Hepatic stellate cell (primary cell): ENCODE measurements around the gene FKBP9.
"Not testable (repeated sequence)": the region's sequence is repeated elsewhere in the genome, so short reads cannot be mapped to it uniquely, and the experiment has no call there.

Experiments used
- DNase-seq: peaks from one replicate; pipeline ENCODE4 v3.0.0; 2011; ENCODE audit warnings: low spot score

Gene FKBP9

DNA sequence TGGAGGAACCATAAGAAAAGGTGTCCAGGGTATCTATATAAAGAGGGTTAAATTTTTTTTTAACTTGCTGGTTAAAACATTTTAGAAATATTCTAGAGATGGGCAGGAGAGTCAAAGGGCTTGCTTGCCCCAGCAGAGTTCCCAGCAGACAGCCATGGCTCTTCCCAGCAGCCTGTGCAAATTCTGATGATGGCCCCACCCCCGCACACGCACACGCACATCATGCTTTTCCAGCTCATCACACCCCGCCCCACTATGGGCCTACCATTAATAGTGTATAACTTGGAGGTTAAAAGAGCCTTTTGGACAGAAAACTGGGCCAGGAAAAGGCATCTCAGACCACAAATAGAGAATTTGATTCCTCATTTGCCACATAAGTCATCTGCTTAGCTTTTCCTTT lies 48.5 kb downstream of the FKBP9 start:
- DNase-seq = not testable (repeated sequence)

DNA sequence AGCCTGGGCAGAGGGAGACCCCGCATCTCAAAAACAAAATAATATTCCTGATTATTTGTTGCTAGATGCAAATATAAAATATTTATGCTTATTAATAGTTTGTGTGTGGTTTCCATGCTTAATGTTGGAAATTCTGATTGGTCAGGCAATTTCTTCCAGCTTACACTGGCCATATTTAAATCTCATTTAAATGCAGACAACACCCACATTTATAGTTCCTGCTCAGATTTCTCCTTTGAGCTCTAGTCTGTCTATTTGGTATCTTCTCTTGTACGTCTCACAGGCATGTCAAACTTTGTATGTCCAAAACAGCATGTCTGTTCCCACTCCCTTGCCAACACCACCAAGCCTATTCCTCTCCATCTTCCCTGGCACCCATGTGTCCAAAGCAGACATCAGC lies 52.5 kb downstream of the FKBP9 start:
- no peak for DNase-seq

DNA sequence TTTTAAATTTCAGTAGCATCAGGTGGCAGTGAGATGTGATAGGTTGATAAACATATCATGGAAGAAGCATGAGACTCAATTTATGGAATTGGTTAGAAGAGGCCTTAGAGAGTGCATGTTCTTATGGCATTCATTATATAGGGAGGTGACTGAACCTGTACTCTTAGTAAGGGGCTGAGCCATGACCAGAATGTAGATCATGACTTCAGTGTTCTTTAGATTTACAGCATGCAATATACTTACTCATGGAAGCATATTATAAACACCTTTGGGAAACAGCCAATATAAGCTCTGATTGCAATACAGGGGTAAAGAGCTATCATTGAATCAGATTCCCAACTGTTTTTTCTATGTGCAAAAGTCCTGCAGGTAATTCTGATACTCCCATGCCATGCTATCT lies 55.1 kb downstream of the FKBP9 start:
- no peak for DNase-seq

DNA sequence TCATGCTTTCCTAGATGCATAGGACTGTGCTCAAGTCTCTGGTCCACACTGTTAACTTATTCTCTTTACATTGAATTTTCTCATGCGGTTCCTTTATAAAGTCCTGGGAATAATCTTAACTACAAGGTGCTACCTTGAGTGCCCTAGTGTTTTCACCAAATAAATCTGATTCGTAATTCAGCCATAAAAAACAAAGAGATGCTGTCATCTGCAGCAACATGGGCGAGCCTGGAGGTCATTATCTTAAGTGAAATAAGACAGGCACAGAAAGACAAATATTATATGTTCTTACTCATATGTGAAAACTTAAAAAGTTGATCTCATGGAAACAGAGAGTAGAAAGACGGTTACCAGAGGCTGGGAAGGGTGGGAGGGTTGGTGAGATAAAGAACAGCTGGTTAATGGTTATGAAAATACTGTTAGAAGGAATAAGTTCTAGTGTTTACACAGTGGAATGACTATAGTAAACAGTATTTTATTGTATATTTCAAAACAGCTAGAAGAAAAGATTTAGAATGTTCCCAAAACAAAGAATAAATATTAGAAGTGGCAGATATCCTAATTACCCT lies 67.0 kb downstream of the FKBP9 start:
- no peak for DNase-seq

DNA sequence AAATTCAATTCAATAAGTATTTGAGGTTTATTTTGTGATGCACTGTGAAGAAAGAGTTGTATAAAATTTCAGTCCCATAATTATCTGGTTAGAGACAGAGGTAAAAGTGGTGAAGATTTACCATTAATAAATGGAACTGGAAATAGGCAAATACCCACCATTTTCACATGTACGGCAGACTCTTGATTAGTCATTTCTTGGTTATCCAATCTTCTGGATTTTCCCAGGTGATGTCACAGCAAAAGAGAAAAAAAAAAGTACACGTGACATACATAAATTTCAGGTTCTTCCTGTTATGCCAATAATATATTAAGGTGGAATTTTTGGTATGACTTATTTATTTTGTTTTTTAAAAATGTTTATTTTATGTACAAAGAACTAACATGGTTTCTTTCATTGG lies 78.5 kb downstream of the FKBP9 start:
- DNase-seq = no peak

DNA sequence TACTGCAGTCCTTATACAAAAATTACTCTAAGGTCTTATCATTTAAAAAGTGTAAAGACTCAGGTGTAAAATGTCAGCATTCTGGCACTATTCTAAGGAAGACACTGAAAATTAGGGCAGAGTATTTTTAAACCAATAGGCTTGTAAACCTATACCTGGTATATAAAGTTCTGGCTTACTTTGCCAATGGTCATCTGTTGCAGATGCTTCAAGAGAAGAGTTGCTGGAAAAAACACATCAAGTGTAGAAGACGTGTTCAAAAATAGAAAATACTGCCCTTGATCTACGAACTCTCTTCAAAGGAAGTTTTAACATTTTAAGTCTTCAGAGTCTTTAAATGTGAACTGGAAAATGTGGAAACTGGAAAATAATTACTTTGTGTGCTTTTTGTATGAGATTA lies 81.4 kb downstream of the FKBP9 start:
- DNase-seq = no peak

DNA sequence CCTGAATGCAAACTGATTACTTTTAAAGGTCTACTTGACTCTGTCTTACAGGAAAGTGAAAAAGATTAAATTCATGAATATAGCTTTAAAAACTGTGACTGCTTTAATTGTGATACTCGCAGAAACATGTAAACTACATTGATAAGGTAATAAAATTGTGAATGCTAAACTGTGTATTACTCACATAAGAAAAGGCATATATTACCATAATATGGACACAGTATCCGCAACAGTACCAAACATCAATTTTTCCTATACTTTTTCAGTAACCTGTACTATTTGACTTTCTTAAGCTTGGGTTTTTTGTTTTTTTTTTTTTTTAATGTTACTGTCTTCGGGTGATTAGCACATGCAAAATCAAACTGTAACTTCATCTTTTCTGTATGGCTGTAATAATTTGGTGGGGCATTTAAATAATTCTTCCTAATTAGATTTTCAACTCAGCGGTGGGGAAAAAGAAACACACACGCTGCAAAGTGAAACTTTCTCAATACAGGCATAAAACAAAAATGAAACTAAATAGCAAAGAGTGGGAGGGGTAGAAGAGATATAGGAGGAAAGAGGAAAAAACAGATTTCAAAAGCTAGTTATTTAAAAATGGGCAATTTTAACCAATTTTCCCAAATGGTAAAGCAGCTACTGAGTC lies 82.1 kb downstream of the FKBP9 start:
- DNase-seq = peak; percentile 24

DNA sequence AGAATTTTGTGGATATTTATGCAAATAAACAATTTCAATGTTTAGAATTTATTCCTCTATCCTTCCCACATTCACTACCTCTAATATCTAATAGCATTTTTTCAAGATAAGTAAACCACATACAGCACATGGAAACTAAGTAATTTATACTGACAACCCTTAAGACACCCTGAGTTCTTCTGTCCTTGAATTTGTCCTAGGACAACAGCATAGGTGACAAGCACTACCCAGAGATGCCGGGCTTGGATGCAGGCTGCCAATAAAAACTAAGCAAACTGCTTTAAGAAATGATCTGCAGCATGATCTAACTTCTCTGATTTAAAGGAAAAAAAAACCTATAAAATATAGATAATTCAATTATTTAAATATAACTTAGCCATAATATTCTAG lies 82.7 kb downstream of the FKBP9 start:
- DNase-seq = no peak

DNA sequence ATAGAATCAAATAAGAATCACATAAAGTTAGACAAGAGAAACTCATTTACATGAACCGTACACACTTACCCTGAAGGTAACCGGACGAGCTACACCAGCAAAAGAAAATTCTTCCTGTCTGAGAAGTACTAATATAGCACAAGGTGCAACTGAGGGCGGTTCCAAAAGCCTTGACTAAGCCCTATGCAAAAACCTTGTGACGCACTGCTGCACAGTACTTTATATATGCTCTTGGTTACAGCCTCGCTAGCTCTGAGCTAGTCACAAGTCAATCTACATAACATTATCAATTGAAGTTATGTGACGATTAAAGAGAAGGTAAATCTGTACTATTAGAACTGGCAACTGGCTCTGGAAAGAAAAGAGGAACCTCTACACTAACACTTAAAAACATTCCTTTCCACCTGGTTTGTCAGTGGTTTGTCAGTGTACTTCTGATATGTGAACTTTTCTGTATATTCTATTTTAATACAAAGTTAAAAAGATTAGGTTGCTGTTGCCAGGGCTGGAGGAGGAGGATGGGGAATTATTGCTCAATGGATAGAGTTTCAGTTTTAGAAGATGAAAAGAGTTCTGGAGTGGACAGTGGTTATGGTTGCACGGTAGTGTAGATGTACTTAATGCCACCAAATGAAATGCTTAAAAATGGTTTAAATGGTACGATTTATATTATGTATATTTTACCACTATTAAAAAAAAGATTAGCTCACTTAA lies 83.7 kb downstream of the FKBP9 start:
- DNase-seq = no peak

DNA sequence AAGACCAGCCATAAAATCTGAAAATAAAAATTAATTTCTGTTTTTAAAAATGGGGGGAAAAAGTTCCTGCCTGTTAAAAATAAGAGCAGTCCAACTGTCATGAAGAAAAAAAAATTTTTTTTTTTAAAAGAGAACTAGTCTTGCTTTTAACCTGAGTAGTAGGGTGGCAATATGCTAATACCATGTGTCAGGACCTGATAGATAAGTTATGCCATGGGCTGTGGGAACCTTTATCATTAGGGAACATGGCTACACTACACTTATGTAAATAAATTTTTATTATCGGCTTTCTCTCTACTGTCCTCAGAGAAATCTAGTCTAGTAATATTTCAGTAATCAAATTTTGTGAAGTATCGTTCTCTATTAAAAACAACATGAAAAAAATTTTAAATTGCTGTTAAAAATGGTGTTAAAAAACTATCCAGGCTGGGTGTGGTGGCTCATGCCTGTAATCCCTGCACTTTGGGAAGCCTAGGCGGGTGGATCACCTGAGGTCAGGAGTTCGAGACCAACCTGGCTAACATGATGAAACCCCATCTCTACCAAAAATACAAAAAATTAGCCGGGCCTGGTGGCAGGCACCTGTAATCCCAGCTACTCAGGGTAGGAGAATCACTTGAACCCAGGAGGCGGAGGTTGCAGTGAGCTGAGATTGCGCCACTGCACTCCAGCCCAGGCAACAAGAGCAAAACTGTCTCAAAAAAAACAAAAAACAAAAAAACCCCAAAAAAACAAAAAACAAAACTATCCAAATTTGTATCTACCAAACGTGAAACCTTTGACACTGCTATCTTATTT lies 84.6 kb downstream of the FKBP9 start:
- no peak for DNase-seq

DNA sequence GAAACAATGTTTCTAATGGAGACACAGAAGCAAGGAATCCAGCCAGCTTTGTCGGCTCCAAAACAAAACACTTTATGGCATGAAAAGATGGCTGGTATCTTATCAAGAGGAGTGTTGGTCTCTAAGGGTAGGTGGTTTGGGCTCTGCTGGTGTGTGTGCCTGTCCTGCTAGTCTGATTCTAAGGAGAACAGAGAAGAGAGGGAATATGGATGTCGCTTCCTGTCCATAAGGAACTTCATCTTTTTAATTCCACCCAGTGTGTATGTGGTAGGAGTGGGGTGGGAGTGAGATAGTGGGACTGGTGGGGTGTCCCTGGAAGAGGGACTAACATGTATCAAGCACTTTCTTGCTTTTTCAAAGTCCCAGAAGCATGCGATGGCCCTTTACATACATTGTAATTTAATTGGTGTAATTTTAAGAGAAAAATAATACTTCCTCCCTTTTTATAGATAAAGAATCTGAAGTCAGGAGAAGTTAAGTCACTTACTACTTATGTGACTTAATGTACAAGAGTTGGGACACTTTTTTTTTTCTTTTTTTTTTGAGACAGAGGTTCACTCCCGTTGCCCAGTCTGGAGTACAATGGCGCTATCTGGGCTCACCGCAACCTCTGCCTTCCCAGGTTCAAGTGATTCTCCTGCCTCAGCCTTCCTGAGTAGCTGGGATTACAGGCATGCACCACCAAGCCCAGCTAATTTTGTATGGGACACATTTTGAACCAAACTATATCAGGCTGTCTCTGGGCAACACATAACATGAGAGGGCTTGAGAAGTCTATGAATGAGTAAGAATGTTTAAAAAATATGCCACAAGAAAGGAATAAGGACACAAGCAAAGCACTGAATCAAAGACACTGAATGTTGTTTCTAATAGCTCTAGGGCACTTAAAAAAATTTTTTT lies 86.5 kb downstream of the FKBP9 start:
- DNase-seq = no peak

DNA sequence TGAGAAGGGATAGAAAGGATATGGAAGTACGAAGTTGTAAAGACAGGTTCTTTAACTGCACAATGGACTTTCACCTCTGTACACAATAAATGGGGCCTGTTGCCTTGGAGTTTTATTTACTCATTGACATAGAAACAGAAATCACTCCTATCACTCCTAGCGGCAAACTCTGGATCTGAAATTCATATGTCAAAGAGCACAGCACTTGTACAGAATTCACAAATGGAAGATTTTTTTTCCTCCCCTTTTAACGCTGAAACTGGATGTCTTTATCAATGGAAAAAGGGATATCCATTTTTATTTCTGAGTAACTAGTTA lies 87.1 kb downstream of the FKBP9 start:
- DNase-seq = no peak

DNA sequence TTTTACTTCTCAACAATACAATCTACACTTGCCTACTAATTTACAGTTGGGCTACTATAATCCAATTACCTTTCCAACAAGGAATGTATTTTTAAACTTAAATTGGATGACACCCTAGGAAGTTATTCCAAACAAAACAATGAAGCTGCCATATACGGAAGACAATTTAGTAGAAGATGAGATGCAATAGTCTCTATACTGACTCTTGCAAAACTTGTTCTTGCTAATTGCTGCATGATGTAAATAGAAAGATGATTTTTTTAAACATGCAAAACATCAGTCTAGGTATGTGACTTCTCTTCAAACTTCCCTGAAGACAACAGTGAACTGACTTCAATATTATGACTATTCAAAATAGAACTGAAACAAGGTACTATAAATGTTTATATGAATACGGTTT lies 87.7 kb downstream of the FKBP9 start:
- DNase-seq = no peak

DNA sequence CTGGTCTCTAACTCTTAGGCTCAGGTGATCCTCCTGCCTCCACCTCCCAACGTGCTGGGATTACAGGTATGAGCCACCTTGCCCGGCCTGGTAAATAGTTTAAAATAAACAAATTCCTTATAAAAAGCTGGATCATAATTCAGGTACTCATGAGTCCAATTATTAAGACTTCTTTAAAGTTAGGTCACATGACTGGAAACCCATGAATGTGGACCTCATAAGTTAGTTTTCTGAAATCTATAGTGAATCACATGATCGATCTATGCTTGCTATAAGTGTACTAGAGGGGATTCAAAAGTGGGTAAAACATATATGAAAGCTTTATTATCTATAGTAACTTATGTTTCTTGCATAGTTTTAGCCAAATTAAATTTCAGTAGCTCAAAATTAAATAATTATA lies 91.0 kb downstream of the FKBP9 start:
- DNase-seq = no peak

DNA sequence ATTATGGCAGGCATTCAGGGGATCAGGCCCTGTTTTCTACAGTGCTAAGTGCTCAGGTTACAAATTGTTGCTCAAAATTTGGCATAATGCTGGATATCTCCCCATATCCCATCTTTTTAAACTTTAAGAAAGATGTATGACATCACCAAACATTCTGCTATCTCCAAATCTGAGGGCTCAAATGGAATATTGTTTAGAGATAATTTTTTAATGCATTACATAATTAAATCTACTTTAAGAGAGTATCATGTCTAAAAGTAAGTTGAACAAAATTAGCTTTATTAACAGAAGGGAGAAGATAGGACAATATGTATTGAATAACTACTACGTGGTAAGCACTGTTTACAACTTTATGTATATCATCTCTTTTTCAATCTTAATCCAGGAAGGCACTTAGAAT lies 91.5 kb downstream of the FKBP9 start:
- DNase-seq = no peak

DNA sequence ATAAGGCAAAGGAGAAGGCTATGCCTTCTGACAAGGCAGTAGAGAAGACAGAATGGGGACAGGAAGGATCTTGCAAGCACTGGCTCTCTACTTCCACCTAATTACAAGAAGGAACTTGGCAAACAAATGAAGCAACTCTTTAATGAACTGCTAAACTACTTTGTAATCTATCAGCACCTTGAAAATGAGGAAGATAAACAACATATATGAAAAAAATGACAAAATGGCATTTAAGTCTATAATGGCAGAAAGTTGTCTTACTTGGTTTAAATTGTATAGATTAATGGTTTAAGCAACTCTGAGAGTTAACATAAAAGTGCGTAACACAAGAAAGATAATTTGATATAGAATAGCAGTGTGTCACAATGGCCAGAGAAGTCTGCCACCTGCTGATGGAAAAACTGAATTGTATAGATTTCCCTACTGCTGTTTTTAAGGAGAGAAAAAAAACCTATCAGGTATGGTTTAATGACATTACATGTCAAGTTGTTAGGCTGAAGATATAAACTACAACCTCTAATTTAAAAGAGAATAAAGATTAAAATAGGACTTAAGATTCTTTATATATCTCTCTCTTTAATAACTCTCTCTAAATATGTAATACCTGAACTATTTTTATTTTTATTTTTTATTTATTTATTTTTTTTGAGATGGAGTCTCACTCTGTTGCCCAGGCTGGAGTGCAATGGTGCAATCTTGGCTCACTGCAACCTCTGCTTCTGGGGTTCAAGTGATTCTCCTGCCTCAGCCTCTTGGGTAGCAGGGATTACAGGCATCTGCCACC lies 93.5 kb downstream of the FKBP9 start:
- no peak for DNase-seq

DNA sequence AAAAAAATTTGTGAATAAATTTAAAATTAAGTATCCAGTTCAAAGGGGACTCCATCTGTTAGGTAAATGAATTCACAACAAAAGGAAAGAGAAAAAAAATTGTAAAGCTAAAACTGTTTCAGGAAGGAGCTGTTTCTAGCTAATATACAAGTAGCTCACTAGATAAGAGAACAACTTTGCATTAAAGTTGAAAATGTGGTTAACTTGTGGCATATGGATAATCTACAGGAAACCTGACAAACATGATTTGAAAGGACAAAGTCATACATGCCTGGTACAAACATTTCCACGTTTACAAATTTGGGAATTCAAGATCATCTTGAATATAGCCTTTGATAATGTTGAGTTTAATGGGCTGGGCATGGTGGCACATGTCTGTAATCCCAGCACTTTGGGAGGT lies 96.5 kb downstream of the FKBP9 start:
- no peak for DNase-seq

DNA sequence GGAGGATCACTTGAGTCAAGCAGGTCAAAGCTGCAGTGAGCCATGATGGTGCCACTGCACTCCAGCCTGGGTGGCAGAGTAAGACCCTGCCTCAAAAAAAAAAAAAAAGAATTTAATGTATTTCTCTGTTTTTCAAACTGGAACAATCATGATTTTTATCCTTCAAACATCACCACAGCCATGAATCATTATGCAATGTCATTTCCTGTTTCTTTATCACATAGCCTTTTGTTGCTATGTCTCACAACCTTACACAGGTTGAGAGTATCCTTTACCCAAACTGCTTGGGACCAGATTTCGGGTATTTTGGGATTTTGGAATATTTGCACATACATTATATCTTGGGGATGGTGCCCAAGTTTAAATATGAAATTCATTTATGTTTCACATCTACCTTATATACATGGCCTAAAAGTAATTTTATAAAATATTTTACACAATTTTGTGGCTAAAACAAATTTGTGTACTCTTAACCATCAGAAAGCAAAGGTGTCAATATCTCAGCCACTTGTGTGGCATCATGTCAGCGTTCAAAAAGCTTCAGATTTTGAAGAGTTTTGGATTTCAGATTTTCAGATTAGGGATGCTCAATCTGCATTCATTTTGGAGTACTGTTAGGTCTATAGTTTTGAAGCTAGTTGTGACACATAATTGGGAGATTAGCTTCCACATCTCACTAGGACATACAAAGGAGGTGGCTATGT lies 97.2 kb downstream of the FKBP9 start:
- DNase-seq = no peak

DNA sequence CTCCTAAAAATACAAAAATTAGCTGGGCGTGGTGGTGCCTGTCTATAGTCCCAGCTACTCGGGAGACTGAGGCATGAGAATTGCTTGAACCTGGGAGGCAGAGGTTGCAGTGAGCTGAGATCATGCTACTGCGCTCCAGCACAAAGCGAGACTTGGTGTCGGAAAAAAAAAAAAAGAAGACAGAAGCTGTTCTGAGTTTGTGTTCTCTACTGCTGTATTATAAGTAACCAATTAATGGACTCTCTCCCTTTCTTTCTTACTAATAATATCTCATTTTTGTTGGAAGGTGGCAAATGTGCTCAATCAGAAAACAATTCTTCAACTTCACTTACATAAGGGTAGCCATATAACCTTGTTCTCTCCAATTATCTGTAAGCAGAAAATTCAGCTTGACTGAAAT lies 97.9 kb downstream of the FKBP9 start:
- no peak for DNase-seq
